ENCODE results near the gene MBNL1. TPM values are rescaled to one million over a fixed set of nuclear protein-coding genes. Genes with fewer than 3 reads are reported as not detected.

The MBNL1 gene
- total and polyA plus RNA-seq, 2 of the 13 experiments (the other 11 are each of a cell fraction or from before 2014, with no cell fraction given), result 27.1 to 55.4 TPM

- TF ChIP-seq ZNF646 (CRISPR knock-in tag; IDR thresholded peaks at IDR 0.05), result peak; percentile 78
- TF ChIP-seq DNMT1 (CRISPR knock-in tag; IDR thresholded peaks at IDR 0.05), result no peak
- TF ChIP-seq ZNF724P (CRISPR knock-in tag; IDR thresholded peaks at IDR 0.05; ENCODE audit: borderline replicate concordance), result no peak
- 0 out of 2 replicates have a peak, but pooled peaks have one; percentile 56 for TF ChIP-seq ZNF788 (CRISPR knock-in tag; IDR thresholded peaks at IDR 0.05; ENCODE audit: borderline replicate concordance)
- TF ChIP-seq BCL6 (CRISPR knock-in tag; IDR thresholded peaks at IDR 0.05), result peak; percentile 7; the same call in 1 of the 2 replicates
- 0 out of 2 replicates have a peak, but pooled peaks have one; percentile 34 for TF ChIP-seq ZNF703 (CRISPR knock-in tag; IDR thresholded peaks at IDR 0.05; ENCODE audit: borderline replicate concordance)
- TF ChIP-seq HOXD1 (CRISPR knock-in tag; IDR thresholded peaks at IDR 0.05), result peak; percentile 11; the same call in 1 of the 2 replicates
- TF ChIP-seq MEIS1 (CRISPR knock-in tag; IDR thresholded peaks at IDR 0.05; ENCODE audit: borderline replicate concordance), result no peak
- 0 out of 2 replicates have a peak, but pooled peaks have one; percentile 9 for TF ChIP-seq ELF3 (CRISPR knock-in tag; IDR thresholded peaks at IDR 0.05)
- TF ChIP-seq HIVEP1 (CRISPR knock-in tag; IDR thresholded peaks at IDR 0.05), result peak; percentile 8; the same call in 1 of the 2 replicates
- peak; percentile 60; the same call in 1 of the 2 replicates for TF ChIP-seq ZNF362 (CRISPR knock-in tag; IDR thresholded peaks at IDR 0.05; ENCODE audit: borderline replicate concordance)
- TF ChIP-seq ZBTB26 (CRISPR knock-in tag; IDR thresholded peaks at IDR 0.05; ENCODE audit: borderline replicate concordance), result no peak
- peak; percentile 89; the same call in 1 of the 2 replicates for TF ChIP-seq HINFP (CRISPR knock-in tag; IDR thresholded peaks at IDR 0.05; ENCODE audit: low read depth)
- 0 out of 2 replicates have a peak, but pooled peaks have one; percentile 7 for TF ChIP-seq FOSL2 (CRISPR knock-in tag; IDR thresholded peaks at IDR 0.05)
Measured at GRCh38 chr3:152269056-152269830, 514 bp downstream of the MBNL1 start (continued).
